GM08714 (cell line): ENCODE measurements around the gene PKN1.

Experiments
- H3K4me3 ChIP-seq: fragments of 200-500 bp; sonication (Bioruptor generic); 2 replicates; pipeline ENCODE4 v1.5.1; 2014; ENCODE audit warnings: mild to moderate bottlenecking, low read length, inconsistent platforms
- ZNF274 ChIP-seq: IDR thresholded peaks from 2 replicates; pipeline ENCODE4 v1.6.1; 2012; ENCODE audit warnings: mild to moderate bottlenecking, low read depth, low read length

The PKN1 gene

DNA sequence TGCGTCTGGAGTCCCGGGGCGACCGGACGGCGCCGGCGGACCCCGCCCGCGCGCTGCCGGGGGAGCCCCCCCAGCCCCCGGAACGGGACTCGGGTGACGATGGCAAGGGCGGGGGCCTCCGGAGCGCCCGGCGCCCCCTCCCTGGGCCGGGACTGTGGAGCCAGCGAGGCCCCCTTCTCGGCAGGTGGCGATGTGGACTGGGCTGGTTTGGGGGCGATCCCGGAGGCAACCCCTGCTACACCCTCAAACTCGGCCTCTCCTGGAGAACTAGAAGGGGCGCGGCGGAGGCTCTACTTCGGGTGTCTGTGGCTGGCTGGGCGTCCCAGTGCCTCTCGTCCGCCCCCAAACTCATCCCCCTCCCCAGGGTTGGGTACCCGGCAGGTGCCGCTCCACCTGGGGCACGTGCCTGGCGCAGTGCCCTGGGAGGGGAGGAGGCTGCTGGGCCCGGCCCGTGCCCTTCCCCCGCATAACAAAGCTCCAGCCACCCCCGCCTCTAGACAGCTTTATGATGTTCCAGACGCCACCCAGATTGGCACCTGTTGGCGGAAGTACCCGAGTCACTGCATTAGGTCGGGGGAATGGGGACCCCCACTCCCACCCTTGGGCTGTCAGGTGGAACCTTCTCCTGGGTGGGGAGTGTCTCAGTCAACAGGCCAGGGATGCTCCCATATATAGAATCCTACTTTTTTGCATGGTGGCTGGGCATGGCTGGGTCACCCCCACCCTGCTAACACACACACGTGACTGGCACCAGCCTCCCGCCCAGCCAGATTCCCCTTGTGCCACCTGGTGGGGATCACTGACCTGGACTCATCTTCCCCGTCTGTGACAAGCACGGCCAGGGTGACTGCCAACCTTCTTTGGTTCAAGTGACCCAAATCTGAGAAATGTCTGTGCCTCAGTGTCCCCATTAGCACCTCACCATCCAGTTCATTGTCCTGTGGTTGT lies 722 bp downstream of the PKN1 start:
- TF ChIP-seq ZNF274 = no peak

DNA sequence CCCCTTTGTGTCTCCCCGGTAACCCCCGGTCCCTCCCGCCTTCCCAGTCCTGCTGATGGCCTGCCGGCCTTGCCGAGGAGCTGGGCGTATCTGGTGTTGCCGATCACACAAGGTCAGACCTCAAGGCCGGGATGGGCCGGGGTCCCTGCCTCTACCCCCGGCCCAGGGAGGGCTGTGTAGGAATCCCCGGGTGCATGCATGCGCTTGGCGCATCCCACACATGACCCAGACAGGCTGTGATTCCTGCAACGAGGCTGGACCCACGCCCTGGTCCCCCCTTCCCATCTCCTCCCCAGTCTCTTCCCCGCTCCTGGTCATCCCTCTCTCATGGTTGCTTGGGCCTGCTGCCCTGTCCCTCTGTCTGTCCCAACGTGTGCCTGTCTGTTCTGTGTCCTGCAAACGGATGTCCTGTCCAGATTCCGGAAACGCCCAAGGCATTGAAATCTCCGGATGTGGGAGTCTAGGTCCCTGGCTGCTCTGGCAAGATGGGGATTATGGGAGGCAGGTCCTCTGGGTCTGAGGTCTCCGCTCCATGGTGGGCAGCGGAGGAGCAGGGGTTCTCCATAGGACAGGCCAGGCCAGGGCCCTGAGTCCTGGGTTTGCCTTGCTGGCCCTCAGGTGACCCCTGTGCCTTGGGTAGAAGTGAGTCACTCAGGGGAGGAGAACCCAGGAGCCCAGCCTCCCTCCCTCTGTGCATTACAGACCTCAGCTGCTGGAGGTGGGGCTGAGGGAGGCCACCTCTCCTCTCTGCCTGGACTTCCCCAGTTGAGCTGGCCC lies 1.6 kb downstream of the PKN1 start:
- no peak for TF ChIP-seq ZNF274
- no peak overlapping the region; the same call in 1 of the 2 replicates for H3K4me3 ChIP-seq

More for the DNA sequence above, 722 bp downstream of the PKN1 start:
- peak overlapping the region; percentile 82 for H3K4me3 ChIP-seq

DNA sequence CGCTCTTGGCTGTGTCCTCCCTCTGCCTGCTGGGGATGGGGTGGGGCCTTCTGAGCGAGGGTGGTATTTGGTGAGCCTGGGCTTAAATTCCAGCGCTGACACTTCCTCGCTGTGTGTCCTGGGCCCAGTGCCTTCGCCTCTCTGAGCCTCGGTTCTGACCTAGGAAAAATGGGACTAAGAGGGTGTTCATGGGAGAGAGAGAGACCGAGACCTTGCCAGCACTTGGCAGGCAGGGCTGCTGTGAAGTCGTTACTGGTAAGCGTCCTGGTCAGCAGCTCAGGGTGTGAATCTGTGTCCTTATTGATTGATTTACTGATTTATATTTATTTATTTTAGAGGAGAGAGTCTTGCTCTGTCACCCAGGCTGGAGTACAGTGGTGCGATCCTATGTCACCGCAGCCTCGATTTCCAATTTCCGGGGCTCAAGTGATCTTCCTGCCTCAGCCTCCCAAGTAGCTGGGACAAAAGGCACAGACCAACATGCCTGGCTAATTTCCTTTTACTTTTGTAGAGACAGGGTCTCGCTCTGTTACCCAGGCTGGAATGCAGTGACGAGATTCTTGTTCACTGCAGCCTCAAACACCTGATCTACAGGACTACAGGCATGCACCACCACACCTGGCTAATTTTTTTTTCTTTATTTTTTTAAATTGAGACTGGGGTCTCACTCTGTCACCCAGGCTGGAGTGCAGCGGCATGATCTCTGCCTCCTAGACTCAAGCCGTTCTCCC lies 2.4 kb downstream of the PKN1 start:
- no peak overlapping the region for H3K4me3 ChIP-seq

DNA sequence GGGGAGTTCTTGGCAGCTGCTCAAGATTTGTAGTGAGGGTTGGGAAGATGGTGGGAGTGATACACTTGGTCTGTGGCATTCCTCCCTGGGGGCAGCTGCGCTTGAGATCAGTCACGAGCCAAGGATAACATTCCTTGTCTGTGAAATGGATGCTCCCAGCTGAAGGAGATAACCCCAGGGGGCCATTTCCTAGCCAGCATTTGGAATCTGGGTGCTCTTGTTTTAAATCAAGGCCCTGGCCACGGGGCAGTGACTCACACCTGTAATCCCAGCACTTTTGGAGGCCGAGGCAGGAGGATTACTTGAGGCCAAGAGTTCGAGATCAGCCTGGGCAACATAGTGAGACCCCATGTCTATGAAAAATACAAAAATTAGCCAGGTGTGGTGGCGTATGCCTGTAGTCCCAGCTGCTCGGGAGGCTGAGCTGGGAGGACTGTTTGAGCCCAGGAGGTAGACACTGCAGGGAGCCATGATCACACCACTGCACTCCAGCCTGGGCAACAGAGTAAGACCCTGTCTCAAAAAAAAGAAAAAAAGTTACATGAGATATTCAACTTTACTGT lies 4.6 kb downstream of the PKN1 start:
- H3K4me3 ChIP-seq = no peak overlapping the region
- TF ChIP-seq ZNF274 = no peak

More for the DNA sequence above, 2.4 kb downstream of the PKN1 start:
- TF ChIP-seq ZNF274 = no peak

DNA sequence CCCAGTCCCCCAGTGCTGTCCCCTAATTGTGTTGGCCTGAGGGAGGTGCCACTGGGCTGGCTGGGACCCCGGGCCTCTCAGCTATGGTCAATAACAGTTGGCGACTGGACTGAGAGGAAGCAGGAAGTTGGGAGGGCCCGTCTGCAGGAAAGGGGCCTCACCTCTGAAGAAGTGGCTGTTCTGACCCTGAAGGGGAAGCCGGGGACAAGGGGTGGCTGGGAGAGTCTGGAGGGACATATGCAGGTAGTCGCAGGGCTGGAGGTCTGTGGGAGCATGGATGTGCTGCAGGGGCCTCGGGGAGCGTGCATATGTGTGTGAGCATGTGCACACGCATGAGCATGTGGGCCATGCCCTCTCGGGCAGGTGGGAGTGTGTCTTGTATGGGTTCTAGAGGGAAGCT lies 5.9 kb downstream of the PKN1 start:
- TF ChIP-seq ZNF274 = no peak
- no peak overlapping the region for H3K4me3 ChIP-seq

DNA sequence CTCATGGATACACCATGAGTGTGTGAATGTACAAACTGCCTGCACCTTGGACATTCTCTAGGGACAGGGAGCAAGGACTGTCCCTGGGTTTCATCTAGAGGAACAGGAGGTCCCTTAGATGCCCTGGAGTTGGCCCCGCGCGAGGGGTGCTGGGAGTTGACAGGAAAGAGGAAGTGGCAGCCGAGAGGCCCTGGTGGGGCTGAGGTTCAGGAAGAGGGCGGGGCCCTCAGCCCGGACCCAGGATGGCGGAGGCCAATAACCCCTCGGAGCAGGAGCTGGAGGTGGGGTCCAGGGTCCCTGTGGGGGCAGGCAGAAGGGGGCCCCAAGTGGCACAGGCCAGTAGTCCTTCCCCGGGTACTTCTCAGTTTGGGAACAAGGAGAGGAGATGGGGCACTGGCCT lies 6.9 kb downstream of the PKN1 start:
- peak overlapping the region; percentile 63; the same call in 1 of the 2 replicates for H3K4me3 ChIP-seq
- TF ChIP-seq ZNF274 = no peak

DNA sequence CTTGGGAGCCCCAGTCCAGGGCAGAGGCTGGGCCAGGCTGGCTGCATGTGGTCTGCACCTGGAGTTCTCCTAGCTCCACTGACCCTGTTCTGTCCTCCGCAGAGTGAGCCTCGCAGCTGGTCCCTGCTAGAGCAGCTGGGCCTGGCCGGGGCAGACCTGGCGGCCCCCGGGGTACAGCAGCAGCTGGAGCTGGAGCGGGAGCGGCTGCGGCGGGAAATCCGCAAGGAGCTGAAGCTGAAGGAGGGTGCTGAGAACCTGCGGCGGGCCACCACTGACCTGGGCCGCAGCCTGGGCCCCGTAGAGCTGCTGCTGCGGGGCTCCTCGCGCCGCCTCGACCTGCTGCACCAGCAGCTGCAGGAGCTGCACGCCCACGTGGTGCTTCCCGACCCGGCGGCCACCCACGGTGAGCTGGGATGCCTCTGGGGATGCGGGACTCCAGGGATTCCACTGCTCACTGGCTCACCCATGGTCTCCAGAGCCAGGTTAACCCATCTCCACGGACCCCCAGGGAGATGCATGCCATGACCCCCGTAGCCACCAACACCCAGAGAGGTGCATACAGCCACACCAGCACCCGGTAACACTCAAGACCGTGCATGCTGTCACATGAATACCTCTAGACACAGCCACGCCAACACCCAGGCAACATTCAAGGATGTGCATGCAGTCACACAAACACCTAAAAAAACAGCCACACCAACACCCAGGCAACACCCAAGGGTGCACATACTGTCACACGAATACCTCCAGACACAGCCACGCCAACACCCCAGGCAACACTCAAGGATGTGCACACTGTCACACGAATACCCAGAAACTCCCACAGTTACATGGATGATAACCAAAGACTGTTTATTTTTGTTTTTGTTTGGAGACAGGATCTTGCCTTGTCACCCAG lies 8.2 kb downstream of the PKN1 start:
- TF ChIP-seq ZNF274 = no peak
- no peak overlapping the region; the same call in 1 of the 2 replicates for H3K4me3 ChIP-seq

DNA sequence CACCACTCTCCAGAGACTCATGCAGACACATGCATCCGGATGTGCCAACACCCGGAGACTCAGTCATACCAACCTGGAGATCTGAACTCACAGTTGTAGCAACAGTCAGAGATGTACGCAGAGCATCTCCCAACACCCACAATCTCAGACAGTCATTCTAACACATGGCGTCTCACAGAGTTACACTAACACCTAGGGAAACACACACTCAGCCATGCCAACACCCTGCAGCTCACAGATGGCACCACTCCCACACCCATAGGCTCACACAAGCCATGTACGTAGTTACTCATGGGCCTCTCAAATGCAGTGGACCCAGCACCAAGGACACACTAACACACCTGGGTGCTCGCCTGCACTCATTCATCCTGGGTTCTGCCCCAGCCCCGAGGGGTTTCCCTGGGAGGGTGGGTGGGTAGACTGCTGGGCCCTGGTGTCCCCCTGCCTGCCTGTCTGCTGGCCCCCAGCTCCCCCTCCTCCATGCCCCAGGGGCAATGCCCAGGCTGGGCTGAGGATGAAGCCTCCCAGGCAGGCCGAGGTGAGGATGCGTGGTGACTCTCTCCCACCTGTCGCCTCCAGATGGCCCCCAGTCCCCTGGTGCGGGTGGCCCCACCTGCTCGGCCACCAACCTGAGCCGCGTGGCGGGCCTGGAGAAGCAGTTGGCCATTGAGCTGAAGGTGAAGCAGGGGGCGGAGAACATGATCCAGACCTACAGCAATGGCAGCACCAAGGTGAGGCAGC lies 10.0 kb downstream of the PKN1 start:
- no peak for TF ChIP-seq ZNF274
- H3K4me3 ChIP-seq = no peak overlapping the region

DNA sequence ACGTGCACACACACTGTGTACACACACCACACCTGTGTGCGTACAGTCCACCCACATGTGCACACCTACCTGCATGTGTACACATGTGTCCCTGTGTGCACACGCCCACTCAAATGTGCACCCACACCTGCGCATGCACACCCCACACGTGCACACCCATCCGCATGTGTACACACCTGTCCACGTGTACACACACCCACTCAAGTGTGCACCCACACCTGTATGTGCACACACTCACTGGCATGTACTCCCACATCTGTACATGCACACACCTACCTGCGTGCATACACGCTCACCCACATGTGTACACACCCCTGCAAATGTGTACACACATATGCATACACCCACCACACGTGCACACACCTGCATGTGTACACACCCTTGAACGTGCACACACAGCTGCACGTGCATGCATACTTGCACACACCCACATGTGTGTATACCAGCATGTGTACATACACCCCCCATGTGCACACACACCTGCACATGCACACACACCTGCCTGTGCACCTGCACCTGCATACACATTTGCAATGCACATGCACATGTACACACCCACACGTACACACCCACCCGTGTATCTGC lies 10.6 kb downstream of the PKN1 start:
- no peak overlapping the region for H3K4me3 ChIP-seq
- no peak for TF ChIP-seq ZNF274

DNA sequence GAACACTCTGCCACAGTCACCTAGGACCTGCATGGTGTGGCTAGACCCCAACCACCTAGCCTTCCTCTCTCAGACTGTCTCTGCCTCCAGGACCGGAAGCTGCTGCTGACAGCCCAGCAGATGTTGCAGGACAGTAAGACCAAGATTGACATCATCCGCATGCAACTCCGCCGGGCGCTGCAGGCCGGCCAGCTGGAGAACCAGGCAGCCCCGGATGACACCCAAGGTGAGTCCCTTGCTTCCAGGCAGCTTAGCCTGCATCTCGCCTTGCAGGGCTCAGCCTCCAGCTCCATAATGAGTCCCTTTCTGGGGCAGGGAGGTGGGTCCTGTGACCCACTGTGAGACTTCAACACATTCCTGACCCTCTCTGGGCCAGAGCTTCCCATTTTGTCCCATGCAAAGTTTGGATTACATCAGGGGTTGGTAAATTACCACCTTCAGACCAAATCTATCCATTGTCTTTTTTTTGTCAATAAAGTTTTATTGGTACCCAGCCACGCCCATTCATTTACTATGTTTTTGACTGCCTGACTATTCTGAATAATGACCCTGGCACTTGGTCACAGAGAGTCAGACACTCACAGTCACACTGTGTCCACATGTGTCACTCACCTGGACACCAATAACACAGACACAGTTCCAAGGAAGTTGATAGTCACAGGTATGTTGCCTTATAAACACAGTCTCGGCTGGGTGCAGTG lies 13.4 kb downstream of the PKN1 start:
- H3K4me3 ChIP-seq = no peak overlapping the region
- no peak for TF ChIP-seq ZNF274

DNA sequence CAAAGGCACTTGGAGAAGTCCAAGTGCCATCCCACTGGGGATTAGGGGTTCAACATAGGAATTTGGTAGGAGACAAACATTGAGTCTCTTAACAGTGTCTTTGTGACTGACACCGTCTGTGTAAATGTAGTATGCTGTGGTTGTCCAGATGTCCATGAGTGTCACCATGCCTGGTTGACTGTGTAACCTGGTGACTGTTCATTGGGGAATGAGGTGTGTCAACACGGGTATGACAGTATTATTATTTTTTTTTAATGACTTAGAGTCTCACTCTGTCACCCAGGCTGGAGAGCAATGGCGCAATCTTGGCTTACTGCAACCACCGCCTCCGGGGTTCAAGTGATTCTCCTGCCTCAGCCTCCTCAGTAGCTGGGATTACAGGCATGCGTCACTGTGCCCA lies 16.2 kb downstream of the PKN1 start:
- no peak for TF ChIP-seq ZNF274
- H3K4me3 ChIP-seq = no peak overlapping the region
